Left lung (tissue), 10 donors: ENCODE data around the gene NIN. TPM values are rescaled to one million over a fixed set of nuclear protein-coding genes. Genes with fewer than 3 reads are reported as not detected.
"Not testable (repeated sequence)": the region's sequence is repeated elsewhere in the genome, so short reads cannot be mapped to it uniquely, and the experiment has no call there.

ENCODE experiments used
- ATAC-seq: fragments of 200-7000 bp; cut with Tn5 transposase; one replicate; pipeline ENCODE4 v1.9.1; 2020; ENCODE audit warnings: moderate library complexity
- DNase-seq, 4 donors: peaks; one replicate each; pipeline ENCODE4 v3.0.0-alpha.2; 2013 to 2020
- H3K27ac ChIP-seq, 2 donors: fragments of 200-600 bp; sonication (generic) in 1 of 2; one replicate each; pipeline versions ENCODE4 v1.5.0 to v1.8.0; 2020 to 2021
- H3K27me3 ChIP-seq, 2 donors: fragments of 200-600 bp; sonication (generic) in 1 of 2; one replicate each; pipeline versions ENCODE4 v1.5.0 to v1.8.0; 2020 to 2021
- H3K36me3 ChIP-seq, 2 donors: fragments of 200-600 bp; sonication (generic) in 1 of 2; one replicate each; pipeline versions ENCODE4 v1.5.0 to v1.8.0; 2020 to 2021
- H3K4me1 ChIP-seq, 2 donors: fragments of 200-600 bp; one replicate each; pipeline ENCODE4 v1.8.0; 2021
- H3K4me3 ChIP-seq, 2 donors: fragments of 200-600 bp; sonication (generic) in 1 of 2; one replicate each; pipeline versions ENCODE4 v1.5.0 to v1.8.0; 2020 to 2021; ENCODE audit warnings: mild to moderate bottlenecking in 1 of 2
- H3K9me3 ChIP-seq, 2 donors: fragments of 200-600 bp; sonication (generic) in 1 of 2; one replicate each; pipeline versions ENCODE4 v1.5.0 to v1.8.0; 2020 to 2021
- CTCF ChIP-seq, 2 donors: fragments of 200-600 bp; sonication (generic) in 1 of 2; IDR thresholded peaks; one replicate each; pipeline versions ENCODE4 v1.5.0 to v1.8.0; 2021; ENCODE audit warnings: antibody characterized with exemption in 2 of 2
- intact Hi-C, 2 donors: fragments of 100-400 bp; cut with DNase I; formaldehyde crosslinking; loops; one replicate each; pipeline versions ENCODE4 v1.11.2 to v1.14.2; 2022
- polyA plus RNA-seq, 6 donors: library from polyadenylated mRNA; unstranded; fragments of 120-200 nt; gene quantifications; one replicate each; pipeline ENCODE4 v1.2.1, GENCODE V29; 2013; ENCODE audit not compliant: insufficient read length in 6 of 6
- total RNA-seq, 2 donors: library from RNA; stranded (reverse); fragmentation: NEBNext Ultra II Directional; extraction: Animal tissue kit (Norgen Biotek cat#: 25700); gene quantifications; one replicate each; pipeline ENCODE4 v1.2.1, GENCODE V29; 2021
- donor health status: DM: no; HTN: yes; CAD: no.
- donor health status: DM: no; HTN: no; CAD: no.

NIN gene
- total and polyA plus RNA-seq, 8 donors: 25.2 to 49.6 (median 29.5) TPM

GRCh38 chr14:50816395-50817047 is 14.4 kb downstream of the NIN start:
- peak overlapping the region in 1 of 2 donors; percentile 28 for H3K27ac ChIP-seq
- no peak for DNase-seq
- no peaks in the 10 kb centered on the region for H3K27me3 ChIP-seq
- no peak for TF ChIP-seq CTCF (IDR thresholded peaks at IDR 0.05)
- no peak for ATAC-seq
- H3K36me3 ChIP-seq: peaks cover 0 to 3% of the 10 kb centered on the region in 2 donors
- intact Hi-C loops: no loop called here
- peaks cover 0 to 70% of the 10 kb centered on the region in 2 donors for H3K4me1 ChIP-seq
- H3K4me3 ChIP-seq: no peak overlapping the region
- no peaks in the 10 kb centered on the region for H3K9me3 ChIP-seq

- DNase-seq, intact Hi-C loops, ATAC-seq, H3K27ac ChIP-seq, H3K27me3 ChIP-seq, H3K4me3 ChIP-seq, H3K36me3 ChIP-seq, H3K9me3 ChIP-seq: not testable (repeated sequence)
- H3K4me1 ChIP-seq: peaks cover 0 to 62% of the 10 kb centered on the region in 2 donors
Measured at GRCh38 chr14:50815526-50815925, 15.4 kb downstream of the NIN start.

GRCh38 chr14:50815058-50815457 is 15.9 kb downstream of the NIN start:
- H3K36me3 ChIP-seq, ATAC-seq, DNase-seq, H3K27ac ChIP-seq, H3K4me3 ChIP-seq, H3K27me3 ChIP-seq, H3K9me3 ChIP-seq, intact Hi-C loops: not testable (repeated sequence)
- H3K4me1 ChIP-seq: peaks cover 0 to 58% of the 10 kb centered on the region in 2 donors

- Histone ChIP-seq H3K4me1 (peaks cover 0 to 50% of the 10 kb centered on the region in 2 donors), H3K36me3 (peaks cover 0 to 3% of the 10 kb centered on the region in 2 donors), H3K27me3 (no peaks in the 10 kb centered on the region), H3K27ac (peak overlapping the region in 1 of 2 donors; percentile 82), H3K9me3 (no peaks in the 10 kb centered on the region), H3K4me3 (no peak overlapping the region)
- intact Hi-C loops: no loop called here
- TF ChIP-seq CTCF (IDR thresholded peaks at IDR 0.05): no peak
- ATAC-seq (no peak), DNase-seq (no peak)
Measured at GRCh38 chr14:50814161-50814560, 16.8 kb downstream of the NIN start.

GRCh38 chr14:50813544-50813863 is 17.5 kb downstream of the NIN start:
- Histone ChIP-seq H3K4me3 (no peak overlapping the region), H3K9me3 (no peaks in the 10 kb centered on the region), H3K4me1 (peaks cover 0 to 50% of the 10 kb centered on the region in 2 donors), H3K36me3 (peaks cover 0 to 3% of the 10 kb centered on the region in 2 donors), H3K27me3 (no peaks in the 10 kb centered on the region), H3K27ac (peak overlapping the region in 1 of 2 donors; percentile 82)
- ATAC-seq: no peak
- DNase-seq: no peak
- intact Hi-C loops: no loop called here
- no peak for TF ChIP-seq CTCF (IDR thresholded peaks at IDR 0.05)

GRCh38 chr14:50812856-50813543 is 18.0 kb downstream of the NIN start:
- peaks cover 0 to 50% of the 10 kb centered on the region in 2 donors for H3K4me1 ChIP-seq
- peaks cover 0 to 3% of the 10 kb centered on the region in 2 donors for H3K36me3 ChIP-seq
- intact Hi-C loops: no loop called here
- no peak for TF ChIP-seq CTCF (IDR thresholded peaks at IDR 0.05)
- peak overlapping the region in 1 of 2 donors; percentile 82 for H3K27ac ChIP-seq
- no peak overlapping the region for H3K4me3 ChIP-seq
- ATAC-seq (no peak), DNase-seq (no peak)
- no peaks in the 10 kb centered on the region for H3K9me3 ChIP-seq
- H3K27me3 ChIP-seq: no peaks in the 10 kb centered on the region
